ENCODE data around the gene HS6ST2. TPM values are rescaled to one million over a fixed set of nuclear protein-coding genes. Genes with fewer than 3 reads are reported as not detected.

HS6ST2 gene
- total RNA-seq, 2 experiments from 2014 or later: 0.18 to 0.38 TPM

- Mint-ChIP-seq H3K4me1 (no peaks in the 10 kb centered on the region), H3K4me3 (no peak overlapping the region), H3K27ac (no peak overlapping the region), H3K9me3 (no peaks in the 10 kb centered on the region), H3K27me3 (peaks cover 3% of the 10 kb centered on the region), H3K36me3 (ENCODE audit: low read depth) (no peaks in the 10 kb centered on the region)
- POLR2A ChIA-PET: no interaction called here
- DNase-seq: no peak
- CTCF ChIA-PET: no interaction called here
Measured at GRCh38 chrX:132638313-132638712, 320.1 kb downstream of the HS6ST2 start.

GRCh38 chrX:132636080-132636479 lies 322.3 kb downstream of the HS6ST2 start:
- no peaks in the 10 kb centered on the region for H3K4me1 Mint-ChIP-seq
- H3K36me3 Mint-ChIP-seq (ENCODE audit: low read depth): no peaks in the 10 kb centered on the region
- no peaks in the 10 kb centered on the region for H3K9me3 Mint-ChIP-seq
- H3K27ac Mint-ChIP-seq: no peak overlapping the region
- H3K4me3 Mint-ChIP-seq: no peak overlapping the region
- ChIA-PET CTCF (interaction anchor here (0.7 to 1.3 kb wide), 2 partner anchors 343 to 1034 kb away, joined by 3 read pairs; no protein-coding TSS in a partner anchor), POLR2A (no interaction called here)
- no peak for DNase-seq
- H3K27me3 Mint-ChIP-seq: peaks cover 3% of the 10 kb centered on the region

GRCh38 chrX:132634521-132634920 lies 323.9 kb downstream of the HS6ST2 start:
- CTCF ChIA-PET: no interaction called here
- no peak overlapping the region for H3K4me3 Mint-ChIP-seq
- no peaks in the 10 kb centered on the region for H3K9me3 Mint-ChIP-seq
- no peak overlapping the region for H3K27ac Mint-ChIP-seq
- POLR2A ChIA-PET: no interaction called here
- no peak for DNase-seq
- peaks cover 3% of the 10 kb centered on the region for H3K27me3 Mint-ChIP-seq
- H3K36me3 Mint-ChIP-seq (ENCODE audit: low read depth): no peaks in the 10 kb centered on the region
- no peaks in the 10 kb centered on the region for H3K4me1 Mint-ChIP-seq

GRCh38 chrX:132631579-132632232 lies 326.7 kb downstream of the HS6ST2 start:
- Mint-ChIP-seq H3K27me3 (no peaks in the 10 kb centered on the region), H3K4me1 (no peaks in the 10 kb centered on the region), H3K9me3 (no peaks in the 10 kb centered on the region), H3K36me3 (ENCODE audit: low read depth) (no peaks in the 10 kb centered on the region), H3K27ac (no peak overlapping the region), H3K4me3 (no peak overlapping the region)
- no peak for DNase-seq
- ChIA-PET CTCF (interaction anchor here (0.7 to 1.9 kb wide), 9 partner anchors 17 to 895 kb away, joined by 3 to 16 read pairs (median 3); no protein-coding TSS in a partner anchor), POLR2A (no interaction called here)

GRCh38 chrX:132624466-132624865 lies 334.0 kb downstream of the HS6ST2 start:
- DNase-seq: no peak
- ChIA-PET POLR2A (no interaction called here), CTCF (interaction anchor here (0.8 to 2.2 kb wide), 3 partner anchors 9 to 797 kb away, joined by 3 to 5 read pairs (median 4); no protein-coding TSS in a partner anchor)
- no peak overlapping the region for H3K27ac Mint-ChIP-seq
- H3K36me3 Mint-ChIP-seq (ENCODE audit: low read depth): no peaks in the 10 kb centered on the region
- H3K4me3 Mint-ChIP-seq: no peak overlapping the region
- H3K27me3 Mint-ChIP-seq: no peaks in the 10 kb centered on the region
- H3K9me3 Mint-ChIP-seq: no peaks in the 10 kb centered on the region
- peaks cover 5% of the 10 kb centered on the region for H3K4me1 Mint-ChIP-seq

GRCh38 chrX:132623942-132624341 lies 334.5 kb downstream of the HS6ST2 start:
- Mint-ChIP-seq H3K9me3 (no peaks in the 10 kb centered on the region), H3K4me3 (no peak overlapping the region), H3K36me3 (ENCODE audit: low read depth) (no peaks in the 10 kb centered on the region), H3K27ac (no peak overlapping the region), H3K27me3 (no peaks in the 10 kb centered on the region), H3K4me1 (peaks cover 5% of the 10 kb centered on the region)
- DNase-seq: no peak
- POLR2A ChIA-PET: no interaction called here
- CTCF ChIA-PET: interaction anchor here (0.8 to 1.2 kb wide), 2 partner anchors 9 to 782 kb away, joined by 3 to 4 read pairs; no protein-coding TSS in a partner anchor

- Mint-ChIP-seq H3K27me3 (no peaks in the 10 kb centered on the region), H3K4me3 (no peak overlapping the region), H3K4me1 (peaks cover 5% of the 10 kb centered on the region), H3K36me3 (ENCODE audit: low read depth) (no peaks in the 10 kb centered on the region), H3K9me3 (no peaks in the 10 kb centered on the region), H3K27ac (no peak overlapping the region)
- ChIA-PET POLR2A (interaction anchor here (1.6 kb wide), 1 partner anchor 135 kb away, joined by 3 read pairs; the partner anchor contains the start of gene MBNL3), CTCF (interaction anchor here (0.9 to 2.5 kb wide), 2 partner anchors 11 to 330 kb away, joined by 3 to 8 read pairs; no protein-coding TSS in a partner anchor)
- DNase-seq: no peak
Measured at GRCh38 chrX:132623300-132623699, 335.1 kb downstream of the HS6ST2 start.

- CTCF ChIA-PET: interaction anchor here (0.6 to 2.5 kb wide), 3 partner anchors 329 to 794 kb away, joined by 4 to 8 read pairs (median 4); no protein-coding TSS in a partner anchor
- no peaks in the 10 kb centered on the region for H3K27me3 Mint-ChIP-seq
- POLR2A ChIA-PET: interaction anchor here (1.1 to 1.6 kb wide), 2 partner anchors 133 to 403 kb away, joined by 3 read pairs; partner anchors contain the start of genes MBNL3 and RAP2C
- no peaks in the 10 kb centered on the region for H3K9me3 Mint-ChIP-seq
- peak overlapping the region; percentile 35 for H3K27ac Mint-ChIP-seq
- no peak overlapping the region for H3K4me3 Mint-ChIP-seq
- peaks cover 5% of the 10 kb centered on the region for H3K4me1 Mint-ChIP-seq
- DNase-seq: peak; percentile 50
- no peaks in the 10 kb centered on the region for H3K36me3 Mint-ChIP-seq (ENCODE audit: low read depth)
Measured at GRCh38 chrX:132622130-132622529, 336.3 kb downstream of the HS6ST2 start.

- POLR2A ChIA-PET: no interaction called here
- Mint-ChIP-seq H3K9me3 (no peaks in the 10 kb centered on the region), H3K27me3 (no peaks in the 10 kb centered on the region), H3K4me3 (no peak overlapping the region), H3K27ac (no peak overlapping the region), H3K36me3 (ENCODE audit: low read depth) (no peaks in the 10 kb centered on the region), H3K4me1 (peaks cover 5% of the 10 kb centered on the region)
- DNase-seq: no peak
- CTCF ChIA-PET: interaction anchor here (1.3 kb wide), 1 partner anchor 326 kb away, joined by 5 read pairs; no protein-coding TSS in a partner anchor
Measured at GRCh38 chrX:132618810-132619209, 339.6 kb downstream of the HS6ST2 start.

- Mint-ChIP-seq H3K4me3 (no peak overlapping the region), H3K9me3 (no peaks in the 10 kb centered on the region), H3K36me3 (ENCODE audit: low read depth) (no peaks in the 10 kb centered on the region), H3K27ac (no peak overlapping the region), H3K27me3 (no peaks in the 10 kb centered on the region), H3K4me1 (no peaks in the 10 kb centered on the region)
- peak; percentile 33 for DNase-seq
- CTCF ChIA-PET: interaction anchor here (0.6 to 2.3 kb wide), 13 partner anchors 9 to 928 kb away, joined by 3 to 9 read pairs (median 4); partner anchors contain the start of gene RAP2C
- POLR2A ChIA-PET: no interaction called here
Measured at GRCh38 chrX:132615391-132616131, 342.9 kb downstream of the HS6ST2 start.

- ChIA-PET POLR2A (no interaction called here), CTCF (interaction anchor here (1.1 to 2.3 kb wide), 11 partner anchors 10 to 787 kb away, joined by 3 to 9 read pairs (median 4); partner anchors contain the start of gene RAP2C)
- Mint-ChIP-seq H3K36me3 (ENCODE audit: low read depth) (no peaks in the 10 kb centered on the region), H3K4me1 (no peaks in the 10 kb centered on the region), H3K9me3 (no peaks in the 10 kb centered on the region), H3K4me3 (no peak overlapping the region), H3K27ac (no peak overlapping the region), H3K27me3 (no peaks in the 10 kb centered on the region)
- no peak for DNase-seq
Measured at GRCh38 chrX:132614297-132614696, 344.1 kb downstream of the HS6ST2 start.

GRCh38 chrX:132613801-132614200 lies 344.6 kb downstream of the HS6ST2 start:
- no peaks in the 10 kb centered on the region for H3K4me1 Mint-ChIP-seq
- ChIA-PET CTCF (interaction anchor here (0.7 to 2.3 kb wide), 12 partner anchors 10 to 786 kb away, joined by 3 to 9 read pairs (median 4); partner anchors contain the start of genes MBNL3 and RAP2C), POLR2A (no interaction called here)
- H3K4me3 Mint-ChIP-seq: no peak overlapping the region
- H3K27me3 Mint-ChIP-seq: no peaks in the 10 kb centered on the region
- no peaks in the 10 kb centered on the region for H3K9me3 Mint-ChIP-seq
- no peaks in the 10 kb centered on the region for H3K36me3 Mint-ChIP-seq (ENCODE audit: low read depth)
- no peak for DNase-seq
- no peak overlapping the region for H3K27ac Mint-ChIP-seq

Measured in activated CD4-positive, alpha-beta memory T cell treated with anti-CD3 and anti-CD28 coated beads, Interleukin-2, amount 10 ng/mL, durations not matched to agents 7 days and 5 days (primary cell).